ENCODE measurements around the gene C1QA.

The C1QA gene

DNA sequence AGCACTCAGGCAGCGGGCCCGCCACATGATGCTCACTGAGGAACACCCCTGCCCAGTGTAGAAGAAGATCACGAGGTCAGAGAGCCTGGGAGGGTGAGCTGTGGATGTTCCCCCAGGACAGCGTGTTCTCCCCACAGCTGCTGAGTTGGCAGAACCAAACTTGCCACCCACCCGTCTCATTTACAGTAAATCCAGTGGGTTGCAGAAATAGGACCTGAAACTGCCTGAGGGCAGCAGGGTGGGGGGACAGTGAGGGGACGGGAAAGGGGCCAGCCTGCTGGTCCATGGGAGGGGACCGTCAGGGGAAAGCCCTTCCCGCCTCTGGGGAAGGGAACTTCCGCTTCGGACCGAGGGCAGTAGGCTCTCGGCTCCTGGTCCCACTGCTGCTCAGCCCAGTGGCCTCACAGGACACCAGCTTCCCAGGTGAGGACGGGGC, 16.5 kb downstream of the C1QA start, which contains the start of gene C1QB:
Gene C1QB, plus strand, starts transcription at position 356 of the 436 bp plus-strand sequence. CDS start 6,227 bp downstream, outside the sequence.
- Histone ChIP-seq H3K9ac (ENCODE audit: low read length) (no peak within 1 kb of the TSS), H3K9me2 (ENCODE audit: low read depth, low read length) (no peaks in the 10 kb centered on the region), H3F3A (ENCODE audit: insufficient read depth, low read length) (no peaks in the 10 kb centered on the region), H3K4me1 (ENCODE audit: insufficient read depth, low read length, severe bottlenecking) (no peaks in the 10 kb centered on the region), H3K9me3 (ENCODE audit: low read length) (no peaks in the 10 kb centered on the region), H3K36me3 (ENCODE audit: insufficient read depth, low read length) (no peaks in the 10 kb centered on the region), H4K20me1 (ENCODE audit: insufficient read depth, low read length) (no peaks in the 10 kb centered on the region), H3K4me3 (ENCODE audit: low read depth, low read length, poor library complexity, severe bottlenecking) (no peak within 1 kb of the TSS), H3K79me2 (ENCODE audit: insufficient read depth, low read length) (no peaks in the 10 kb centered on the region), H3K4me2 (ENCODE audit: low read length) (no peak within 1 kb of the TSS), H3K27me3 (ENCODE audit: insufficient read depth, low read length) (no peaks in the 10 kb centered on the region; the same call in 1 of the 2 replicates), H3K27ac (ENCODE audit: low read depth, low read length, poor library complexity, severe bottlenecking) (no peak within 1 kb of the TSS), H2AFZ (ENCODE audit: low read length) (no peak within 1 kb of the TSS)
- TF ChIP-seq, protein P1, sequence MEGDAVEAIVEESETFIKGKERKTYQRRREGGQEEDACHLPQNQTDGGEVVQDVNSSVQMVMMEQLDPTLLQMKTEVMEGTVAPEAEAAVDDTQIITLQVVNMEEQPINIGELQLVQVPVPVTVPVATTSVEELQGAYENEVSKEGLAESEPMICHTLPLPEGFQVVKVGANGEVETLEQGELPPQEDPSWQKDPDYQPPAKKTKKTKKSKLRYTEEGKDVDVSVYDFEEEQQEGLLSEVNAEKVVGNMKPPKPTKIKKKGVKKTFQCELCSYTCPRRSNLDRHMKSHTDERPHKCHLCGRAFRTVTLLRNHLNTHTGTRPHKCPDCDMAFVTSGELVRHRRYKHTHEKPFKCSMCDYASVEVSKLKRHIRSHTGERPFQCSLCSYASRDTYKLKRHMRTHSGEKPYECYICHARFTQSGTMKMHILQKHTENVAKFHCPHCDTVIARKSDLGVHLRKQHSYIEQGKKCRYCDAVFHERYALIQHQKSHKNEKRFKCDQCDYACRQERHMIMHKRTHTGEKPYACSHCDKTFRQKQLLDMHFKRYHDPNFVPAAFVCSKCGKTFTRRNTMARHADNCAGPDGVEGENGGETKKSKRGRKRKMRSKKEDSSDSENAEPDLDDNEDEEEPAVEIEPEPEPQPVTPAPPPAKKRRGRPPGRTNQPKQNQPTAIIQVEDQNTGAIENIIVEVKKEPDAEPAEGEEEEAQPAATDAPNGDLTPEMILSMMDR (IDR thresholded peaks at IDR 0.05; ENCODE audit: low read length) = no peak
- TF ChIP-seq EZH2 (IDR thresholded peaks at IDR 0.05; ENCODE audit: borderline replicate concordance, low read length) = no peak

DNA sequence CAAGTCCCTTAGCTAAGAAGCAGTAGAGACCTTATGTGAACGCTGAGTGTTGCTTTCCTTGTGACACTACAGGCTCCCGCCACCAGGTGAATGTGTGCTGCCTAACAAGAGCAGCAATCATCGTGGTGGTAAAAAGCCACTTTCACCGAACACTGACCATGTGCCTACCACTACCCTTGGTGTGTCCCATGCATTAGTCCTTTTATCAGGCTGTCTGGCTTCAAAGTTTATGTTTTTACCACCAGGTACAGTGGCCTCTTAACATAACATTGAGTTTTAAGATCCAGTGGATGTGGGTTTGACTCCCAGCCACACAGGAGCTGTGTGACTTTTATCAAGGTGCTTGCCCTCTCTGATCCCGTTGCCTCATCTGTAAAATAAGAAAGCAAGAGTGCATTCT, 18.3 kb downstream of the C1QA start:
- Histone ChIP-seq H4K20me1 (ENCODE audit: insufficient read depth, low read length) (no peaks in the 10 kb centered on the region), H3K4me1 (ENCODE audit: insufficient read depth, low read length, severe bottlenecking) (no peaks in the 10 kb centered on the region), H3K9ac (ENCODE audit: low read length) (no peak overlapping the region), H3K79me2 (ENCODE audit: insufficient read depth, low read length) (no peaks in the 10 kb centered on the region), H3K4me3 (ENCODE audit: low read depth, low read length, poor library complexity, severe bottlenecking) (no peak overlapping the region), H3K27me3 (ENCODE audit: insufficient read depth, low read length) (no peaks in the 10 kb centered on the region; the same call in 1 of the 2 replicates), H3K36me3 (ENCODE audit: insufficient read depth, low read length) (no peaks in the 10 kb centered on the region), H3K27ac (ENCODE audit: low read depth, low read length, poor library complexity, severe bottlenecking) (no peak overlapping the region), H3K4me2 (ENCODE audit: low read length) (no peak overlapping the region), H3F3A (ENCODE audit: insufficient read depth, low read length) (no peaks in the 10 kb centered on the region), H2AFZ (ENCODE audit: low read length) (no peak overlapping the region), H3K9me3 (ENCODE audit: low read length) (no peaks in the 10 kb centered on the region), H3K9me2 (ENCODE audit: low read depth, low read length) (no peaks in the 10 kb centered on the region)
- TF ChIP-seq, protein P1 (IDR thresholded peaks at IDR 0.05; ENCODE audit: low read length) = no peak

DNA sequence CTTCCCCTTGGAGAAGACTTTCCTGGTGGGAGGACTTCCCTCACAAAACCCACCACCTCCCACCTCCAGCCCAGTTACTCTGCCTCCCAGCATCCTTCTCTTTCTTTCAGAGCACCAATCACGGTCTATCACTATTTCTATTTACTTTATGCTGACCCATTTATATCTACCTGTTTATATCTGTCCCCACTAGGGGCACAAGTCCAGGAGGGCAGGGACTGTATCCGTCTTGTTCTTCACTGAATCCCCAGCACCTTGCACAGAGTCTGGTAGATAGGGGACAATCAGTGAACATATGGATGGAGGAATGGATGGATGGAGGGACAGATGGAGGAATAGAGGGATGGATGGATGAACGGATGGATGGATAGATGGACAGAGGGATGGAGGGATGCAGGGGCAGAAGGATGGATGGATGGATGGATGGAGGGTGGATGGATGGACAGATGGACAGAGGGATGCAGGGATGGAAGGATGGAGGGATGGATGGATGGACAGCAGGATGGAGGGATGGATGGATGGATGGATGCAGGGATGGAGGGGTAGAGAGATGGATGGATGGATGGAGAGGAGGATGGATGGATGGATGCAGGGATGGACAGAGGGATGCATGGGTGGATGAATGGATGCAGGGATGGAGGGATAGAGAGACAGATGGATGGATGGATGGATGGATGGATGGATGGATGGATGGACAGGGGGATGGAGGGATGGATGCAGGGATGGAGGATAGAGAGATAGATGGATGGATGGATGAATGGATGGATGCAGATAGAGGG, 22.1 kb downstream of the C1QA start:
- no peaks in the 10 kb centered on the region for H4K20me1 ChIP-seq (ENCODE audit: insufficient read depth, low read length)
- H3K9ac ChIP-seq (ENCODE audit: low read length) = no peak overlapping the region
- no peaks in the 10 kb centered on the region for H3K36me3 ChIP-seq (ENCODE audit: insufficient read depth, low read length)
- no peaks in the 10 kb centered on the region for H3K9me2 ChIP-seq (ENCODE audit: low read depth, low read length)
- H3K27me3 ChIP-seq (ENCODE audit: insufficient read depth, low read length) = no peaks in the 10 kb centered on the region; the same call in 1 of the 2 replicates
- H3K79me2 ChIP-seq (ENCODE audit: insufficient read depth, low read length) = no peaks in the 10 kb centered on the region
- no peaks in the 10 kb centered on the region for H3K4me1 ChIP-seq (ENCODE audit: insufficient read depth, low read length, severe bottlenecking)
- H3K4me3 ChIP-seq (ENCODE audit: low read depth, low read length, poor library complexity, severe bottlenecking) = no peak overlapping the region
- no peak overlapping the region for H3K27ac ChIP-seq (ENCODE audit: low read depth, low read length, poor library complexity, severe bottlenecking)
- no peak overlapping the region for H2AFZ ChIP-seq (ENCODE audit: low read length)
- no peaks in the 10 kb centered on the region for H3K9me3 ChIP-seq (ENCODE audit: low read length)
- no peaks in the 10 kb centered on the region for H3F3A ChIP-seq (ENCODE audit: insufficient read depth, low read length)
- TF ChIP-seq EZH2 (IDR thresholded peaks at IDR 0.05; ENCODE audit: borderline replicate concordance, low read length) = no peak
- TF ChIP-seq, protein P1 (IDR thresholded peaks at IDR 0.05; ENCODE audit: low read length) = peak; percentile 38; the same call in 1 of the 2 replicates
- H3K4me2 ChIP-seq (ENCODE audit: low read length) = no peak overlapping the region
